Psoas muscle (tissue), 8 donors: ENCODE measurements around the gene LGALS4. TPM values are rescaled to one million over a fixed set of nuclear protein-coding genes. Genes with fewer than 3 reads are reported as not detected.
"Not testable (repeated sequence)": the region's sequence is repeated elsewhere in the genome, so short reads cannot be mapped to it uniquely, and the experiment has no call there.

ENCODE experiments used
- ATAC-seq, 4 donors: fragments of 200-7000 bp; cut with Tn5 transposase; one replicate each; pipeline ENCODE4 v1.9.1; 2020; ENCODE audit warnings: moderate library complexity in 3 of 4, mild to moderate bottlenecking in 2 of 4
- DNase-seq, 2 donors: peaks; one replicate each; pipeline ENCODE4 v3.0.0-alpha.2; 2020
- H3K27ac ChIP-seq: fragments of 200-600 bp; one replicate; pipeline ENCODE4 v1.8.0; 2022
- H3K27me3 ChIP-seq, 3 donors: fragments of 200-600 bp in 1 of 3; one replicate each; pipeline versions ENCODE4 v1.6.1 to v1.8.0; 2013 to 2022; ENCODE audit warnings: low read length in 2 of 3, mild to moderate bottlenecking in 2 of 3, moderate library complexity in 1 of 3; ENCODE audit not compliant: insufficient read depth in 3 of 3
- H3K36me3 ChIP-seq, 2 donors: fragments of 200-600 bp in 1 of 2; one replicate each; pipeline versions ENCODE4 v1.6.1 to v1.8.0; 2013 to 2022; ENCODE audit warnings: low read depth in 1 of 2, mild to moderate bottlenecking in 1 of 2, moderate library complexity in 1 of 2; ENCODE audit not compliant: insufficient read depth in 1 of 2
- H3K4me1 ChIP-seq: fragments of 200-600 bp; one replicate; pipeline ENCODE4 v1.8.0; 2022
- H3K4me3 ChIP-seq: fragments of 200-600 bp; one replicate; pipeline ENCODE4 v1.8.0; 2022; ENCODE audit warnings: mild to moderate bottlenecking
- H3K9me3 ChIP-seq: fragments of 200-600 bp; one replicate; pipeline ENCODE4 v1.8.0; 2022
- WGBS, 3 donors: extraction: QIAGEN DNeasy Blood & Tissue Kit; methylation state at CpG; one replicate each; pipeline versions ENCODE4 v1.1.6 to v1.1.7; 2013; 5-methylcytosine and 5-hydroxymethylcytosine counted together
- intact Hi-C, 2 donors: fragments of 100-400 bp; cut with DNase I; formaldehyde crosslinking; loops; one replicate each; pipeline versions ENCODE4 v1.11.0 to v1.14.2; 2022
- polyA plus RNA-seq, 3 donors: library from polyadenylated mRNA; stranded (reverse); fragments of 200-250 nt; gene quantifications; one replicate each; pipeline ENCODE4 v1.2.3, GENCODE V29; 2013
- total RNA-seq, 4 donors: library from RNA; stranded (reverse); fragmentation: NEBNext Ultra II Directional in 2 of 4; extraction: Animal tissue kit (Norgen Biotek cat#: 25700) in 2 of 4; gene quantifications; one replicate each; pipeline versions ENCODE4 v1.2.1 to v1.2.4, GENCODE V29; 2021 to 2023
- TF ChIP-seq, protein P1 (sequence below): fragments of 200-600 bp; IDR thresholded peaks from one replicate; pipeline ENCODE4 v1.8.0; 2022; ENCODE audit warnings: antibody characterized with exemption
- donor health status: healthy with polysubstance abuse.
- donor health status: DM: no; HTN: no; CAD: no; lungs with moderate emphysema.
- donor health status: Bipolar disorder and iron deficiency.
- donor health status: healthy.
- donor health status: DM: yes; HTN: yes; CAD: no.
- donor health status: DM: no; HTN: no; CAD: no.
- donor health status: DM: no; HTN: no; CAD: no.
- donor health status: DM: yes; HTN: yes; CAD: no.

Gene LGALS4
- total and polyA plus RNA-seq, 7 donors: 0.31 to 2.0 (median 0.64) TPM

DNA sequence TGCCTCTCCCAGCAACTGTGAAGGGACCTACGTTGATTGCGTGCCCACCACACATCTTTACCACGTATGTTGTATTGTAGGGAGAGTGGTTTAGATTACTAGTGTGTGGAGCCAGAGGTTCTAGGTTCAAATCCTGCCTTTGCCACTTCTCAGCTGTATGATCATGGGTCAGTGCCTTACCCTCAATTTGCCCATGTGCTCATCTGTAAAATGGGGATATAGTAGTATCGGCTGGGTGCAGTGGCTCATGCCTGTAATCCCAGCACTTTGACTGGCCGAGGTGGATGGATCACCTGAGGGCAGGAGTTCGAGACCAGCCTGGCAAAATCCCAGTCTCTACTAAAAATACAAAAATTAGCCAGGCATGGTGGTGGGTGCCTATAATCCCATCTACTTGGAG, 578 bp upstream of the LGALS4 start:
- ATAC-seq (peak in 1 of 4 donors; percentile 2), DNase-seq (no peak)
- Histone ChIP-seq H3K36me3 (peaks cover 0 to 39% of the 10 kb centered on the region in 2 donors), H3K27me3 (no peaks in the 10 kb centered on the region), H3K4me3 (no peak overlapping the region), H3K4me1 (no peaks in the 10 kb centered on the region), H3K27ac (no peak overlapping the region), H3K9me3 (no peaks in the 10 kb centered on the region)
- WGBS, 3 donors: 86 to 92% (median 91%) methylated on average over 6 of the region's 6 CpGs
- TF ChIP-seq, protein P1, sequence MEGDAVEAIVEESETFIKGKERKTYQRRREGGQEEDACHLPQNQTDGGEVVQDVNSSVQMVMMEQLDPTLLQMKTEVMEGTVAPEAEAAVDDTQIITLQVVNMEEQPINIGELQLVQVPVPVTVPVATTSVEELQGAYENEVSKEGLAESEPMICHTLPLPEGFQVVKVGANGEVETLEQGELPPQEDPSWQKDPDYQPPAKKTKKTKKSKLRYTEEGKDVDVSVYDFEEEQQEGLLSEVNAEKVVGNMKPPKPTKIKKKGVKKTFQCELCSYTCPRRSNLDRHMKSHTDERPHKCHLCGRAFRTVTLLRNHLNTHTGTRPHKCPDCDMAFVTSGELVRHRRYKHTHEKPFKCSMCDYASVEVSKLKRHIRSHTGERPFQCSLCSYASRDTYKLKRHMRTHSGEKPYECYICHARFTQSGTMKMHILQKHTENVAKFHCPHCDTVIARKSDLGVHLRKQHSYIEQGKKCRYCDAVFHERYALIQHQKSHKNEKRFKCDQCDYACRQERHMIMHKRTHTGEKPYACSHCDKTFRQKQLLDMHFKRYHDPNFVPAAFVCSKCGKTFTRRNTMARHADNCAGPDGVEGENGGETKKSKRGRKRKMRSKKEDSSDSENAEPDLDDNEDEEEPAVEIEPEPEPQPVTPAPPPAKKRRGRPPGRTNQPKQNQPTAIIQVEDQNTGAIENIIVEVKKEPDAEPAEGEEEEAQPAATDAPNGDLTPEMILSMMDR: no peak
- intact Hi-C loops: no loop called here

GRCh38 chr19:38812009-38812840, 520 bp downstream of the LGALS4 start:
- 75 to 84% (median 77%) methylated on average over 15 to 18 of the region's 18 CpGs for WGBS, 3 donors
- ATAC-seq (no peak), DNase-seq (no peak)
- TF ChIP-seq, protein P1: no peak
- Histone ChIP-seq H3K36me3 (peaks cover 0 to 29% of the 10 kb centered on the region in 2 donors), H3K27ac (no peak overlapping the region), H3K4me3 (no peak overlapping the region), H3K9me3 (no peaks in the 10 kb centered on the region), H3K4me1 (no peaks in the 10 kb centered on the region), H3K27me3 (no peaks in the 10 kb centered on the region)
- intact Hi-C loops: no loop called here

DNA sequence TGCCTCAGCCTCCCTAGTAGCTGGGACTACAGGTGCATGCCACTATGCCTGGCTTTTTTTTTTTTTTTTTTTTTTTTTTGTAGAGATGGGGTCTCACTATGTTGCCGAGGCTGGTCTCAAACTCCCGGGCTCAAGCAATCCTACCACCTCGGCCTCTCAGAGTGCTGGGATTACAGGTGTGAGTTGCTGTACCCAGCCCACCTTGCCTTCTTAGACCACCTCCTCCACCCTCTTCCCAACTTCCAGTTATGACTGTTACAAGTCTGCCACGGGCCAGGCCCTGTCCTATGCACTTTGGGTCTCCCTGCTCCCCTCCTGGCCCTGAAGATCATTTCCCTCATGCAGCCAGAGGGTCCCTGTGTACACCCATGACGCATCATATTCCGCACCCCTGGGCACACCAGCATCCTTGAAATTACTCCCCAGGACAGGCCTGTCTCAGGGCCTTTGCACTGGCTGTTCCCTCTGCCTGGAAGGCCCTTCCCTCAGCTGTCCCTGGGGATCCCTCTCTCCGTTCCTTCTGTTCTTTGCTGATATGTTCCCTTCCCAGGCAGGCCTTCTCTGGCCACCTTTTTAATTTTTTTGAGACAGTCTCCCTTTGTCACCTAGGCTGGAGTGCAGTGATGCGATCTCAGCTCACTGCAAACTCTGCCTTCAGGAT, 3.0 kb downstream of the LGALS4 start:
- H3K27ac ChIP-seq: no peak overlapping the region
- no peaks in the 10 kb centered on the region for H3K4me1 ChIP-seq
- no peaks in the 10 kb centered on the region for H3K9me3 ChIP-seq
- DNase-seq (no peak), ATAC-seq (no peak)
- peaks cover 0 to 4% of the 10 kb centered on the region in 2 donors for H3K36me3 ChIP-seq
- intact Hi-C loops: no loop called here
- no peaks in the 10 kb centered on the region for H3K27me3 ChIP-seq
- TF ChIP-seq, protein P1: no peak
- 94 to 98% (median 95%) methylated on average over 7 to 8 of the region's 8 CpGs for WGBS, 3 donors
- H3K4me3 ChIP-seq: no peak overlapping the region

- no peaks in the 10 kb centered on the region for H3K36me3 ChIP-seq
- TF ChIP-seq, protein P1: no peak
- 93% methylated on average over 16 to 17 of the region's 17 CpGs for WGBS, 3 donors
- no peaks in the 10 kb centered on the region for H3K27me3 ChIP-seq
- H3K4me1 ChIP-seq: no peaks in the 10 kb centered on the region
- H3K27ac ChIP-seq: no peak overlapping the region
- ATAC-seq: no peak
- H3K9me3 ChIP-seq: no peaks in the 10 kb centered on the region
- H3K4me3 ChIP-seq: no peak overlapping the region
- no peak for DNase-seq
- intact Hi-C loops: no loop called here
Observed at GRCh38 chr19:38808741-38809140, 4.0 kb downstream of the LGALS4 start.

GRCh38 chr19:38807374-38808098, 5.2 kb downstream of the LGALS4 start:
- H3K27ac ChIP-seq, intact Hi-C loops, H3K27me3 ChIP-seq, H3K36me3 ChIP-seq, DNase-seq, H3K4me3 ChIP-seq, H3K4me1 ChIP-seq, ATAC-seq, H3K9me3 ChIP-seq: not testable (repeated sequence)
- 75 to 86% (median 83%) methylated on average over 13 of the region's 18 CpGs for WGBS, 3 donors
